ENCODE measurements around the gene TAF11L2.
"Not testable (repeated sequence)": the region's sequence is repeated elsewhere in the genome, so short reads cannot be mapped to it uniquely, and the experiment has no call there.

Gene TAF11L2

DNA sequence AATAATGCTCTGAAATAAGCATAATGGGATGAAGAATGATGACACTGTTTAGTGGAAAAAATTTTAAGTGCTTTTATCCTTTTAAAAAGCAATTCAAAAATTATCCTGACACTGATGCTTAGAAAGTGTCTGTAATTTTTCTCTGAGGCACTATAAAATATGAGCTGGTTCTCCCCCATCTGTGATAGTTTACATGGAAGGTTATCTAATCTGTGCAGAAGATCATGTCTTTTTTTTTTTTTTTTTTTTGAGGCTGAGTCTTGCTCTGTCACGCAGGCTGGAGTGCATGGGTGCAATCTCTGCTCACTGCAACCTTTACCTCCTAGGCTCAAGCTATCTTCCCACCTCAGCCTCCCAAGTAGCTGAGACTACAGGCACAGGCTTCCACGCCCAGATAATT, 15.2 kb upstream of the TAF11L2 start:
- no peak overlapping the region for H3K27ac ChIP-seq (ENCODE audit: low read depth, low read length, severe bottlenecking)

DNA sequence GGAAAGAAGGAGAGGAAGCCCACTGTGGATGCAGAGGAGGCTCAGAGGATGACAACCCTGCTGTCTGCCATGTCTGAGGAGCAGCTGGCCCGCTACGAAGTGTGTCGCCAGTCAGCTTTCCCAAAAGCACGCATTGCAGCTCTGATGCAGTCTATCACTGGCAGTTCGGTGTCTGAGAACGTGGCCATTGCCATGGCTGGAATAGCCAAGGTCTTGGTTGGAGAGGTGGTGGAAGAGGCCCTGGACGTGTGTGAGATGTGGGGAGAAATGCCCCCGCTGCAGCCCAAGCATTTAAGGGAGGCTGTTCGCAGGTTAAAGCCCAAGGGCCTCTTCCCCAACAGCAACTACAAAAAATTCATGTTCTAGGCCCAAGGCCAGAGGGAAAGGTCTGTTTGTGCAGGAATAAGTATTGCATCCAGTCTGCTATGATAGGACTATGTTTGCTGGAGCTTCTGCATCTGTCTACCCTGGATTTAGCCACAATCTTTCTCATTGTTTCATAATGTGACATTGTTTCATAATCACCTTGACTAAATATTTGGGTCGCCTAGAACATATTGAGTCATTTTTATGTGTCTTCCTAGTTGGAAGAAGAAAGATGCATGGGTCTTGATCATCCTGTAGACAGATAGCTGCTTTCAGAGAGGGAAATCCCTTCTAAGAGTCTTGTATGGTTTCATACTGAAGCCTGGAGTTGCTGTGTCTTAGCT, 11.4 kb upstream of the TAF11L2 start:
- 100% methylated on average over 4 of the region's 10 CpGs; no CpG with 5 or more reads in 1 of the 2 experiments for WGBS, 2 experiments (ENCODE audit: insufficient coverage in 2 of 2)
- H3K27ac ChIP-seq (ENCODE audit: low read depth, low read length, severe bottlenecking); H3K4me1 ChIP-seq (ENCODE audit: control insufficient read depth, insufficient read depth, low read length, poor library complexity, severe bottlenecking); H3K9me3 ChIP-seq (ENCODE audit: control insufficient read depth, low read length); H3K4me3 ChIP-seq (ENCODE audit: extremely low read depth, insufficient read depth, low read length, poor library complexity, severe bottlenecking); H3K36me3 ChIP-seq (ENCODE audit: control insufficient read depth, insufficient read depth, low read length): not testable (repeated sequence)

More for the DNA sequence above, 15.2 kb upstream of the TAF11L2 start:
- no peaks in the 10 kb centered on the region for H3K36me3 ChIP-seq (ENCODE audit: control insufficient read depth, insufficient read depth, low read length)
- 80 to 83% methylated on average over 1 of the region's 2 CpGs for WGBS, 2 experiments (ENCODE audit: insufficient coverage in 2 of 2)
- H3K9me3 ChIP-seq (ENCODE audit: control insufficient read depth, low read length) = no peaks in the 10 kb centered on the region
- no peaks in the 10 kb centered on the region for H3K4me1 ChIP-seq (ENCODE audit: control insufficient read depth, insufficient read depth, low read length, poor library complexity, severe bottlenecking)
- no peak overlapping the region for H3K4me3 ChIP-seq (ENCODE audit: extremely low read depth, insufficient read depth, low read length, poor library complexity, severe bottlenecking)

DNA sequence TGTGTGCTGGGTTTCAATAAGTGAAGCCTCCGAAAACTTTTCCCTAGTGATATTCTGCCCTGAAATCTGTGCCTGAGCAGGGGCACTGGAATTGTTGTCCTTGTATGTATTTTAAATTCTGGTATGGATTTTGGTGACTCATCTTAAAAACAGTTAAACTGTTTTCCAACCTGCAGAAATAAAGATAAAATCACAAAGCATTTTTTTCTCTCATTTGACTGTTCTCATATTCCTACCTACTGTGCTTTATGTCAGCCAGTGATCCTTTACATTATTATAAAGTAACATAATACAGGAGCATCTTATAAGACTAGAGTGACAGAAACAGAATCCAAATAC, 10.9 kb upstream of the TAF11L2 start:
- Histone ChIP-seq H3K4me3 (ENCODE audit: extremely low read depth, insufficient read depth, low read length, poor library complexity, severe bottlenecking) (no peak overlapping the region), H3K27ac (ENCODE audit: low read depth, low read length, severe bottlenecking) (no peak overlapping the region), H3K36me3 (ENCODE audit: control insufficient read depth, insufficient read depth, low read length) (no peaks in the 10 kb centered on the region), H3K9me3 (ENCODE audit: control insufficient read depth, low read length) (no peaks in the 10 kb centered on the region), H3K4me1 (ENCODE audit: control insufficient read depth, insufficient read depth, low read length, poor library complexity, severe bottlenecking) (no peaks in the 10 kb centered on the region)
- WGBS, 2 experiments (ENCODE audit: insufficient coverage in 2 of 2) = 80% methylated on average over 1 of the region's 1 CpG; no CpG with 5 or more reads in 1 of the 2 experiments

DNA sequence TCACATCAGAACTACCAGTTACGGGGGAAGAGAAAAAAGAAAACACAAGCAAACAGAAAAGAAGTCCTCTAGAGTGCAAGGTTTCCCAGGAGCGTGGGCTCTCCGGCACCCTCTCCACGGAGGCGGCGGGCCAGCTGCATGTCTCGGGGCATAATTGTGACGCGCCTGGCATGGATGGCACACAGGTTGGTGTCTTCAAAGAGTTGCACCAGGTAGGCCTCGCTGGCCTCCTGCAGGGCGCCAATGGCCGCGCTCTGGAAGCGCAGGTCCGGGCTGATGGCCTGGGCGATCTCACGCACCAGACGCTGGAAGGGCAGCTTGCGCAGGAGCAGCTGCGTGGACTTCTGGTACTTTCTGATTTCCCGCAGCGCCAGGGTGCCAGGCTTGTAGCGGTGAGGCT, 6.8 kb upstream of the TAF11L2 start:
- 89 to 100% methylated on average over 5 to 16 of the region's 23 CpGs for WGBS, 2 experiments (ENCODE audit: insufficient coverage in 2 of 2)
- H3K4me3 ChIP-seq (ENCODE audit: extremely low read depth, insufficient read depth, low read length, poor library complexity, severe bottlenecking); H3K27ac ChIP-seq (ENCODE audit: low read depth, low read length, severe bottlenecking); H3K9me3 ChIP-seq (ENCODE audit: control insufficient read depth, low read length); H3K36me3 ChIP-seq (ENCODE audit: control insufficient read depth, insufficient read depth, low read length); H3K4me1 ChIP-seq (ENCODE audit: control insufficient read depth, insufficient read depth, low read length, poor library complexity, severe bottlenecking): not testable (repeated sequence)

DNA sequence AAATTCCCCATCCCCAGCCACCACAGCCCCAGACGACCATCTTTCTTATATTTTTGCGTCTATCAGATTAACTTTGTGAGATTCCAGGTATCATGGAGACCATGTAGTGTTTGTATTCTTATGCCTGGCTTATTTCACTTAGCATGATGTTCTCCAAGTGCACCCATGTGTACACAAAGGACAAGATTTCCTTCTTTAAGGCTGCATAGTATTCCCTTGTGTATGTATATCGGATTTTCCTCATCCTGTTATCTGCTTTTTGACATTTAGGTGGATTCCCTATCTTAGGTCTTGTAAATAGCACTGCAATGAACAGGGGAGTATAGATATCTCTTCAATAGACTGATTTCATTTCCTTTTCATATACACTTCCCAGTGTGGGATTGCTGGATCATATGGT, 5.3 kb upstream of the TAF11L2 start:
- no peak overlapping the region for H3K27ac ChIP-seq (ENCODE audit: low read depth, low read length, severe bottlenecking)
- no CpG with 5 or more reads among the region's 3 CpGs for WGBS, 2 experiments (ENCODE audit: insufficient coverage in 2 of 2)
- no peak overlapping the region for H3K4me3 ChIP-seq (ENCODE audit: extremely low read depth, insufficient read depth, low read length, poor library complexity, severe bottlenecking)
- no peaks in the 10 kb centered on the region for H3K4me1 ChIP-seq (ENCODE audit: control insufficient read depth, insufficient read depth, low read length, poor library complexity, severe bottlenecking)
- no peaks in the 10 kb centered on the region for H3K36me3 ChIP-seq (ENCODE audit: control insufficient read depth, insufficient read depth, low read length)
- H3K9me3 ChIP-seq (ENCODE audit: control insufficient read depth, low read length) = no peaks in the 10 kb centered on the region

DNA sequence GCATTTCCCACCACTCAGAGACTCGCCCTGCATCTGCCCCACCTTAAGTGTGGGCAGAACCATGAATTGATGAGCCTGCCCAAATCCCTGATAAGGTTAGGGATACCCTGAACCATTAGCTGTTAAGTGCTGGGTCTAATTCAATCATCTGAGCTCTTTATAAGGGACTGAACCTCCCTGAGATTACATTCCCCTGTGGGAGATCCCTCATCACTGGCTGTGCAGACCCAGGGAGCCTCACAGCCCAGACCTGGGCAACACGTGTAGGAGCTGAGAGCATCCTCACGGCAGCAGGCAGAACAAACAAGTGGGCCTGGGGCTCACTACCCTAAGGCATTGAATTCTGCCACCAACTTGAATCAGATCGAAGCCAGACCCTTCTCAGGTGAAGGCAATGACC, 585 bp upstream of the TAF11L2 start:
- Histone ChIP-seq H3K4me1 (ENCODE audit: control insufficient read depth, insufficient read depth, low read length, poor library complexity, severe bottlenecking) (no peaks in the 10 kb centered on the region), H3K36me3 (ENCODE audit: control insufficient read depth, insufficient read depth, low read length) (no peaks in the 10 kb centered on the region), H3K4me3 (ENCODE audit: extremely low read depth, insufficient read depth, low read length, poor library complexity, severe bottlenecking) (no peak overlapping the region), H3K27ac (ENCODE audit: low read depth, low read length, severe bottlenecking) (no peak overlapping the region), H3K9me3 (ENCODE audit: control insufficient read depth, low read length) (no peaks in the 10 kb centered on the region)
- WGBS, 2 experiments (ENCODE audit: insufficient coverage in 2 of 2) = 82 to 93% methylated on average over 3 of the region's 4 CpGs

DNA sequence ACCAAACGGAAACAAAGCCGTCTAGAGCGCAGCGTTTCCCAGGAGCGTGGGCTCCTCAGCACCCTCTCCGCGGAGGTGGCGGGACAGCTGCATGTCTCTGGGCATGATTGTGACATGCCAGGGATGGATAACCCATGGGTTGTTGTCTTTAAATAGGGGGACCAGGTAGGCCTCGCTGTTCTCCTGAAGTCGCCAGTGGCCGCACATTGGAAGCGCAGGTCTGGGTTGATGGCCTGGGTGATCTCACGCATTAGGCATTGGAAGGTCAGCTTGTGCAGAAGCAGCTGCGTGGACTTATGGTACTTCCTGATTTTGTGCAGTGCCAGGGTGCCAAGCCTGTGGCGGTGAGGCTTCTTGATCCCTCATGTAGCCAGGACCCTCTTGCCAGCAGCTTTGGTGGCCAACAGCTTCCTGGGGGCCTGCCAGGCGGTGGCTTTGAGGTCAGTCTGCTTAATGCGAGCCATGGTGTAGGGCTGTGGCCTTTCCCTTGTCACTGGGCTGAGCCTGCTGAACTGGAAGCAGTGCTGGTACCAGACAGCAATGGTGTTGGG, 13.8 kb downstream of the TAF11L2 start:
- H3K27ac ChIP-seq (ENCODE audit: low read depth, low read length, severe bottlenecking) = no peak overlapping the region
- 92 to 95% methylated on average over 16 of the region's 17 CpGs for WGBS, 2 experiments (ENCODE audit: insufficient coverage in 2 of 2)
- H3K36me3 ChIP-seq (ENCODE audit: control insufficient read depth, insufficient read depth, low read length) = no peaks in the 10 kb centered on the region
- H3K4me3 ChIP-seq (ENCODE audit: extremely low read depth, insufficient read depth, low read length, poor library complexity, severe bottlenecking) = no peak overlapping the region
- no peaks in the 10 kb centered on the region for H3K4me1 ChIP-seq (ENCODE audit: control insufficient read depth, insufficient read depth, low read length, poor library complexity, severe bottlenecking)
- H3K9me3 ChIP-seq (ENCODE audit: control insufficient read depth, low read length) = no peaks in the 10 kb centered on the region

DNA sequence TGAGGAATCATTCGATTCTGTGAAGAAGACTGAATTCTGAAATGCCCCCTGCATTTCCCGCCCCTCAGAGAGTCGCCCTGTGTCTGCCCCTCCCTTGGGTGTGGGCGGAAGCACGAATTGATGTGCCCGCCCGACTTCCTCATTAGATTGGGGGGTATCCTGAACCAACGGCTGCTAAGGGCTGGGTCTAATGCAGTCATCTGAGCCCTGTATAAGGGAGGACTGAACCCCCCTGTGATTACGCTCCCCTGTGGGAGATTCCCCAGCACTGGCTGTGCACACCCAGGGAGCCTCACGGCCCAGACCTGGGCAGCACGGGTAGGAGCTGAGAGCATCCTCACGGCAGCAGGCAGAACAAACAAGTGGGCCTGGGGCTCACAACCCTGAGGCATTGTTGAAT, 19.5 kb downstream of the TAF11L2 start:
- 96 to 97% methylated on average over 2 to 4 of the region's 12 CpGs for whole genome bisulfite sequencing, 2 experiments (ENCODE audit: insufficient coverage in 2 of 2)
- not testable (repeated sequence) for H3K27ac ChIP-seq (ENCODE audit: low read depth, low read length, severe bottlenecking); H3K36me3 ChIP-seq (ENCODE audit: control insufficient read depth, insufficient read depth, low read length); H3K4me1 ChIP-seq (ENCODE audit: control insufficient read depth, insufficient read depth, low read length, poor library complexity, severe bottlenecking); H3K4me3 ChIP-seq (ENCODE audit: extremely low read depth, insufficient read depth, low read length, poor library complexity, severe bottlenecking); H3K9me3 ChIP-seq (ENCODE audit: control insufficient read depth, low read length)

DNA sequence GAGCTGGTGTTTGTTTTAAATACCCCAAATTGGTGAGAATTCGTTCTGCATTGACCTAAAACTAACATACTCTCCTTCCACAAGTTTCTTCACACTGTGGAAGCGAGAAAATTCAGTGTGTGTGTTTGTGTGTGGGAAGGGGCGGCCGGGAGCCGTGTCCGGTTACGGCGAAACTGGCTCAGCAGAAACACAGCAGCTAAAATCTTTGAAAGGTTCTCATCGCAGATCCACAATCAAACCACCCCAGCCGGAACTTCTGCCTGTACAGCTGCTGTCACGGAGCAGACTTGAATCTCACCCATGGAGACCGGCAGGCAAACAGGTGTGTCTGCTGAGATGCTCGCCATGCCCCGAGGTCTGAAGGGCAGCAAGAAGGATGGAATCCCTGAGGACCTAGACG, 20.0 kb downstream of the TAF11L2 start, which contains the start of gene TAF11L3:
TAF11L3 (plus strand) TSS at position 301 of the 400 bp plus-strand sequence.
- H3K4me3 ChIP-seq (ENCODE audit: extremely low read depth, insufficient read depth, low read length, poor library complexity, severe bottlenecking); H3K36me3 ChIP-seq (ENCODE audit: control insufficient read depth, insufficient read depth, low read length); H3K27ac ChIP-seq (ENCODE audit: low read depth, low read length, severe bottlenecking); H3K4me1 ChIP-seq (ENCODE audit: control insufficient read depth, insufficient read depth, low read length, poor library complexity, severe bottlenecking); H3K9me3 ChIP-seq (ENCODE audit: control insufficient read depth, low read length): not testable (repeated sequence)
- no CpG with 5 or more reads among the region's 15 CpGs for WGBS, 2 experiments (ENCODE audit: insufficient coverage in 2 of 2)

DNA sequence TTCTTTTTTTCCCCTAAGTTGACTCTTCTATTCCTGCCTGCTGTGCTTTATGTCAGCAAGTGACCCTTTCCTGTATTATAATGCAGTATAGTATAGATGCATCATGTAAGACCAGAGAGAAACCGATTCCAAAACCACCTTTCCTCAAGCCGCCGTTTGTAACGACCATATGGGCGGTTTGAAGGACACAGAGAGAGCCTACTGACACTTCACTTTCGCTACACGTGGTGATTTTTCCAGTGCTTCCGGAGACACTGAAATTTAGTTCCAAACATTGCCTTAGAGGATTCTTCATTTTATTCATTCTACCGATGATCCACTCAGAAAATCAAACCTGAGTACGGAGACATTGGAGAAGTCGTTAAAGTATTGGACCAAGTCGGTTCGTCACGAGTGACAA, 21.5 kb downstream of the TAF11L2 start:
- not testable (repeated sequence) for H3K27ac ChIP-seq (ENCODE audit: low read depth, low read length, severe bottlenecking); H3K36me3 ChIP-seq (ENCODE audit: control insufficient read depth, insufficient read depth, low read length); H3K4me1 ChIP-seq (ENCODE audit: control insufficient read depth, insufficient read depth, low read length, poor library complexity, severe bottlenecking); H3K9me3 ChIP-seq (ENCODE audit: control insufficient read depth, low read length); H3K4me3 ChIP-seq (ENCODE audit: extremely low read depth, insufficient read depth, low read length, poor library complexity, severe bottlenecking)
- WGBS, 2 experiments (ENCODE audit: insufficient coverage in 2 of 2) = 90 to 93% methylated on average over 5 to 7 of the region's 14 CpGs

DNA sequence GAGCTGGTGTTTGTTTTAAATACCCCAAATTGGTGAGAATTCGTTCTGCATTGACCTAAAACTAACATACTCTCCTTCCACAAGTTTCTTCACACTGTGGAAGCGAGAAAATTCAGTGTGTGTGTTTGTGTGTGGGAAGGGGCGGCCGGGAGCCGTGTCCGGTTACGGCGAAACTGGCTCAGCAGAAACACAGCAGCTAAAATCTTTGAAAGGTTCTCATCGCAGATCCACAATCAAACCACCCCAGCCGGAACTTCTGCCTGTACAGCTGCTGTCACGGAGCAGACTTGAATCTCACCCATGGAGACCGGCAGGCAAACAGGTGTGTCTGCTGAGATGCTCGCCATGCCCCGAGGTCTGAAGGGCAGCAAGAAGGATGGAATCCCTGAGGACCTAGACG, 23.5 kb downstream of the TAF11L2 start, which contains the start of gene TAF11L4:
TAF11L4 (plus strand) TSS at position 301 of the 400 bp plus-strand sequence.
- WGBS, 2 experiments (ENCODE audit: insufficient coverage in 2 of 2) = no CpG with 5 or more reads among the region's 15 CpGs
- H3K4me1 ChIP-seq (ENCODE audit: control insufficient read depth, insufficient read depth, low read length, poor library complexity, severe bottlenecking); H3K9me3 ChIP-seq (ENCODE audit: control insufficient read depth, low read length); H3K27ac ChIP-seq (ENCODE audit: low read depth, low read length, severe bottlenecking); H3K36me3 ChIP-seq (ENCODE audit: control insufficient read depth, insufficient read depth, low read length); H3K4me3 ChIP-seq (ENCODE audit: extremely low read depth, insufficient read depth, low read length, poor library complexity, severe bottlenecking): not testable (repeated sequence)
